AG09319 (cell line): ENCODE results near the gene GMEB2.
A peak's percentile ranks its signal among the peaks of the same experiment; 100 is the strongest.

Experiments
- DNase-seq: peaks from one replicate; pipeline ENCODE4 v3.0.0-alpha.2; 2010; ENCODE audit warnings: low read depth; ENCODE audit errors: extremely low read depth
- TF ChIP-seq, protein P1 (sequence below): IDR thresholded peaks from 2 replicates; pipeline ENCODE4 v1.5.1; 2011; ENCODE audit warnings: low read depth, mild to moderate bottlenecking, inconsistent platforms, low read length, moderate library complexity

GMEB2 gene

DNA sequence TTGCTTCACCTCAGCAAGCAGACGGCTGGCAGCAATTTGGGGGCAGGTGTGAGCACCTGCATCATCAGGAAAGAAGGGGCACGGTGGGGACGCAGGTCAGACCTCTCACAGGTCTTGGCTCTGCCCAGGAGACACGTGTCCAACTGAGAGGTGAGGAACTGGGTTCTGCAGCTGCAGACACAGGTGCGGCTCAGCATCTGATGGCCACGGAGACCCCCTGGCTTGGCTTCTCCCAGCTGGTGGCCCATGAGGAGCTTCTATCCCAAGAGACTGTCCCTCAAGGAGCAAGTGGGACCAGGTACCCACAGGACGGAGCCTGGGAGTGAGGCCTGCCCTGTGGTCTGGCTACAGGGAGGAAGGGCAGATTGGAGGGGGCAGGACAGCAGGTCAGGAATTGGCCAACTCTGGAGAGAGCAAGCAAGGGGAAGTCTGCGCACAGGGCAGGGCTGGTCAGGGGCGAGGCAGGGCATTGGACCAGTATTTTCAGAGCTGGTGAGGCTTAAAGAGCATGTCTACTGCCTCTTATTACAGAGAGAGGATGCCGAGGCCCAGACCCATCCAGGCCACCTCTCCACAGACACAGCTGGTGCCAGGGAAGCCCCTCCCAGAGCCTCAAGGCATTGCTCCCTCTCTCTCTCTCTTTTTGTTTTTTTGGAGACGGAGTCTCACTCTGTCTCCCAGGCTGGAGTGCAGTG is 22.1 kb upstream of the GMEB2 start:
- TF ChIP-seq, protein P1, sequence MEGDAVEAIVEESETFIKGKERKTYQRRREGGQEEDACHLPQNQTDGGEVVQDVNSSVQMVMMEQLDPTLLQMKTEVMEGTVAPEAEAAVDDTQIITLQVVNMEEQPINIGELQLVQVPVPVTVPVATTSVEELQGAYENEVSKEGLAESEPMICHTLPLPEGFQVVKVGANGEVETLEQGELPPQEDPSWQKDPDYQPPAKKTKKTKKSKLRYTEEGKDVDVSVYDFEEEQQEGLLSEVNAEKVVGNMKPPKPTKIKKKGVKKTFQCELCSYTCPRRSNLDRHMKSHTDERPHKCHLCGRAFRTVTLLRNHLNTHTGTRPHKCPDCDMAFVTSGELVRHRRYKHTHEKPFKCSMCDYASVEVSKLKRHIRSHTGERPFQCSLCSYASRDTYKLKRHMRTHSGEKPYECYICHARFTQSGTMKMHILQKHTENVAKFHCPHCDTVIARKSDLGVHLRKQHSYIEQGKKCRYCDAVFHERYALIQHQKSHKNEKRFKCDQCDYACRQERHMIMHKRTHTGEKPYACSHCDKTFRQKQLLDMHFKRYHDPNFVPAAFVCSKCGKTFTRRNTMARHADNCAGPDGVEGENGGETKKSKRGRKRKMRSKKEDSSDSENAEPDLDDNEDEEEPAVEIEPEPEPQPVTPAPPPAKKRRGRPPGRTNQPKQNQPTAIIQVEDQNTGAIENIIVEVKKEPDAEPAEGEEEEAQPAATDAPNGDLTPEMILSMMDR: no peak
- no peak for DNase-seq

DNA sequence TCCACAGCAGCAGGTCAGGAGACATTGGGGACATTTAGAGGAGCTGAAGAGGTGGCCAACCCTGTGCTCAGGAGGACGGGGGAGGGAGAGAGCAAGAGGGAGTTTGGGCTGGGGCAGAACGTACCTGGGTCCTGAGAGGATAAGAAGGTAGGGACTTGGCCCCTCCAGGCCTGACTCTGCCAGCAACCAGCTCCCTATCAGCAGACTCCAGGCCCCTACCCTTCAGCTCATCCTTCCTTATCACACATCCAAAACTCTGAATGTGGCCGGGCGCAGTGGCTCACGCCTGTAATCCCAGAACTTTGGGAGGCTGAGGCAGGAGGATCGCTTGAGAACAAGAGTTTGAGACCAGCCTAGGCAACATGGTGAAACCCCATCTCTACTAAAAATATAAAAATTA is 21.3 kb upstream of the GMEB2 start:
- no peak for DNase-seq
- TF ChIP-seq, protein P1: no peak

DNA sequence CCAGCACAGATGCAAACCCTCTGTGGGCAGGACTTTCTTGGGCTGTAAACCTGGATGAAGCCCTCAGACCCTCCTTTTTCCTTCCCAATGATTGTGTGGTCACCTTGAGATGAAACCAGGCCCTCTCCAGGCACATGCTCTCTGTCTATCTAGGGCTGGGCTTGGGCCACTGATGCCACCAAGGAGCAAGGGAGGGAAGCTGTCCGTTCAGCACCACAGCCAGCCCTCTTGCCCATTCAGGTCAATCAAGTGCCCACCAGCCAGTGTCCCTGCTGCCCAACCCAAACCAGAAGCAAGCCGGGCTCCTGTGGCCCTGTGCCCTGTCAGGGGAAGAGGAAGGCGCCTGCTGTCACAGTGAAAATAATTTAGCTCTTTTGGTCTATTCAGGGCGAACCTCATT is 18.3 kb upstream of the GMEB2 start:
- DNase-seq: no peak
- TF ChIP-seq, protein P1: no peak

DNA sequence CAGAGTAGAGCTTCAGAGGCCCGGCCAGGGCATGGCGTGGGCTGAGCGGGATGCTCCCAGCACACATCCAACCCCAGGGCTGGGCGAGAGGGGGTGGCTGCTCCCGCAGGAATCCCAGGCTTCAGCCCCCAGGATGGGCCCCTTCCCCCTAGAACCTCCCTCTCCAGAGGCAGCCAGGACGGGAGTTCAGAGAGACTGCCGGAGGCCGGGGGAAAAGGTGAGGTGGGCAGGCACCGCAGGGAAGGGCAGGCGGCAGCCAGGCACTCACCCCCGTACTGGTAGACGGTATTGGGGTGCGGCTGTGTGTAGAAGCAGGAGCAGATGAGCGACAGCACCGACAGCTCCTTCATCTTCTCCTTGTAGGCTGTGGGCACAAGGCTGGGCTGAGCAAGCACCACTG is 17.0 kb upstream of the GMEB2 start:
- DNase-seq: no peak
- TF ChIP-seq, protein P1: no peak

DNA sequence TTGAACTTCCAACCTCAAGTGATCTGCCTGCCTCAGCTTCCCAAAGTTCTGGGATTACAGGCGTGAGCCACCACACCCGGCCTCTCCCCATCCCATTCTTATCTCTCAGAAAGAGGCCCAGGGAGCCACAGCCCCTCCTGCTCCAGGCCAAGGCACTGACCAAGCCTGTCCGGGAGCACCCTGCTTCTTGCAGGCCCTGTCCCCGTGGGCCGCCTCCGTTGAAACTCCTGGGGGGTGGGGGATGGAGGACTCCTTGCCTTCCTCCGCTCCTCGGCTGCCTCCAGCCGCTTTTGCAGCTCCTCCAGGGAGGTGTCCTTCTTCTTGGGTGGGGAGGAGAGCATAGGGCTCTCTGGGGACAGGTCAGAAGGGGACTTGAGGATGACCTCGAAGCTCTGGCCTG is 16.6 kb upstream of the GMEB2 start:
- TF ChIP-seq, protein P1: no peak
- no peak for DNase-seq

DNA sequence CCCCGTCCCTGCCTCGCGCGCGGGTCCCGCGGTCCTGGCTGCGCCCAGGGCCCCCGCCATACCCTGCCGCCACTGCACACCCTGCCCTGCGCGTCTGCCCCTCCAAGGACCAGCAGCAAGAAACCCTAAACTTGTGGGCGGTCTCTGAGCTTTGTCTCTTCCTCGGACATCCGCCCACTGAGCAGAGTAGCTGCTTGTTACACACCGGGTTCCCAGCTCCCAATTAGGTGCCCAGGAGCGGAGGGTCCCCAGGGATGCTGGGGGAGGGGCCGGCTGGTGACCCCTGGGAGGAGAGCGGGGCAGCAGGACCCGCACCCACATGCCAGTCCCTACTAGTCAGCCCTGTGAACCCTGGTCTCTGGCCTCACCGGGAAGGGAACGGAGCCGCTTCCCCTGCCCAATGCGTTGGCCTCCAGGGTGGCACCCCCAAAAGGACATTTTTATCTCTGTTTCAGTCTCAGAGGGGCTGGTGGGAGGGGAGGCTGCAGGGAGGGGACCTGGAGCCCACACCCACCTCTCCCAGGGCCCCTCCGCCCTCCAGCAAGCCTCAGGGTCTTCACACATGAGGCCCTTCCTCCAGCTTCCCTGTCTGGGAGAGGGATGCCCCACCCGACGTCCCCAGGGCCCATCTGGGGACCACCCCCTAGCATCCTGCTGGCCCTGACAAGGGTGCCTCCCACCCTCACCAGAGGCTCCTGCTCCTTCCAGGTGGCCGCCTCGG is 15.8 kb upstream of the GMEB2 start:
- no peak for DNase-seq
- TF ChIP-seq, protein P1: no peak

DNA sequence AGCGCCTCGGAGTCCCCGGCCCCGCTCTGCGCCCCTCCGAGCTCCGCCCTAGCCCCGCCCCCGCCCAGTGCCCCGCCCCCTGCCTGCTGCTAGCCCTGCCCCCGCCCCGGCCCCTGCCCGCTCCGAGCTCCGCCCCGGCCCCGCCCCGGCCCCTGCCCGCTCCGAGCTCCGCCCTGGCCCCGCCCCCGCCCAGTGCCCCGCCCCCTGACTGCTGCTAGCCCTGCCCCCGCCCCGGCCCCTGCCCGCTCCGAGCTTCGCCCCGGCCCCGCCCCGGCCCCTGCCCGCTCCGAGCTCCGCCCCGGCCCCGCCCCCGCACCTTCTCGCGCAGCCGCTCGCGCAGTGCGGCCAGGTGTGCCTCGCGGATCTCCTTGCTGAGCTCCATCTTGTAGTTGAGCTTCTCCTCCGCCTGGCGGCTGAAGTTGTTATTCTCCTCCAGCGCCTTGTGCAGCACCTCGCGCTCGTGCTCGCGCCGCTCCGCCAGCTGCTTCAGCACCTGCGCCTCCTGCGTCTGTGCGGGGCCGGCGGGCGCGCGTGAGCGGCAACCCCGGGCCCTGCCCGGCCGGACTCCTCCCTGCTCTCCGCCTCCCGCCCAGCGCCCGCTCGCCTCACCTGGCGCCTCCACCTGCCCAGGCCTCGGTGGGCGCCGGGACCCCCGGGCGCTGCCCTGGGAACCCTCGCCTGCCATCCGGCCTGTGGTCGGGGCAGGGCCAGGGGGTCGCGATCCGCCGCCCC is 15.1 kb upstream of the GMEB2 start:
- TF ChIP-seq, protein P1: peak; percentile 5; the same call in 1 of the 2 replicates
- DNase-seq: no peak
